ENCODE measurements around the gene TCHP. TPM values are rescaled to one million over a fixed set of nuclear protein-coding genes. Genes with fewer than 3 reads are reported as not detected.

Gene TCHP
- total RNA-seq, 1 experiment from 2014 or later, result 11.8 TPM

DNA sequence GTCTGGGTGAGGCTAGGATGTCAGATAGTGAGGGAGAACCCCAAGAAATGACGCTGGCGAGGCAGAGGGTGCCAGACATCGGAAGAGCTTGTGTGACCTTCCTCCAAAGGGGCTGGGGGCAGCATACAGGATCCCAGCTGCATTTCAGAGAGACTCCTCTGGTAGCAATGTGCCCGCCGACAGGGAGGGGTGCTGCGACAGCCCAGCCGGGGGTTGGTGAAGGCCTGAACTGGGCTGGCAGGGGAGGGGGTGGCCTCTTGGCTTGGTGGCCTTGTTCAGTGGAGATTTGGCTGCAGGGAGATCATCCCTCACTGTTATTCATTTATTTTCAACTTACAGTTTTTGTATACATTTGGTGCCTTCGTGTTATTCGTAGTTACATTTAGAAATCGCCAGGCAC lies 5.2 kb downstream of the TCHP start:
- H3K4me1 ChIP-seq (ENCODE audit: low read length), result peaks cover 13% of the 10 kb centered on the region
- no peaks in the 10 kb centered on the region for H3K9me2 ChIP-seq (replicated peaks; ENCODE audit: insufficient read depth, low read length)
- H3K36me3 ChIP-seq (ENCODE audit: insufficient read depth, low read length), result peaks cover 56% of the 10 kb centered on the region
- peaks cover 29% of the 10 kb centered on the region for H3K79me2 ChIP-seq (ENCODE audit: low read length)
- DNase-seq, result no peak
- no peaks in the 10 kb centered on the region for H4K20me1 ChIP-seq (ENCODE audit: insufficient read depth, low read depth, low read length)
- H3K4me2 ChIP-seq (ENCODE audit: low read depth, low read length, poor library complexity, severe bottlenecking), result no peak overlapping the region
- H3K27ac ChIP-seq (ENCODE audit: low read length), result no peak overlapping the region
- no peaks in the 10 kb centered on the region for H3K27me3 ChIP-seq (ENCODE audit: low read length)
- H3K4me3 ChIP-seq (ENCODE audit: low read length), result no peak overlapping the region
- no peak overlapping the region for H3K9ac ChIP-seq (ENCODE audit: low read length)
- no peak overlapping the region for H2AFZ ChIP-seq (ENCODE audit: low read length)
- no peaks in the 10 kb centered on the region for H3K9me3 ChIP-seq (ENCODE audit: low read length)

- Histone ChIP-seq H3K9ac (ENCODE audit: low read length) (no peak overlapping the region), H3K27me3 (ENCODE audit: low read length) (no peaks in the 10 kb centered on the region), H3K36me3 (ENCODE audit: insufficient read depth, low read length) (peaks cover 53% of the 10 kb centered on the region), H3K27ac (ENCODE audit: low read length) (no peak overlapping the region), H3K4me1 (ENCODE audit: low read length) (no peaks in the 10 kb centered on the region), H3K4me3 (ENCODE audit: low read length) (no peak overlapping the region), H3K79me2 (ENCODE audit: low read length) (no peaks in the 10 kb centered on the region), H4K20me1 (ENCODE audit: insufficient read depth, low read depth, low read length) (0 out of 2 replicates have a peak, but pooled peaks cover 2% of the 10 kb centered on the region), H3K9me3 (ENCODE audit: low read length) (no peaks in the 10 kb centered on the region), H3K4me2 (ENCODE audit: low read depth, low read length, poor library complexity, severe bottlenecking) (no peak overlapping the region), H2AFZ (ENCODE audit: low read length) (no peak overlapping the region), H3K9me2 (replicated peaks; ENCODE audit: insufficient read depth, low read length) (no peaks in the 10 kb centered on the region)
- no peak for DNase-seq
Measured at GRCh38 chr12:109910254-109910968, 10.3 kb downstream of the TCHP start.

GRCh38 chr12:109910969-109911348 lies 10.9 kb downstream of the TCHP start:
- Histone ChIP-seq H2AFZ (ENCODE audit: low read length) (no peak overlapping the region), H4K20me1 (ENCODE audit: insufficient read depth, low read depth, low read length) (0 out of 2 replicates have a peak, but pooled peaks cover 2% of the 10 kb centered on the region), H3K9ac (ENCODE audit: low read length) (no peak overlapping the region), H3K4me2 (ENCODE audit: low read depth, low read length, poor library complexity, severe bottlenecking) (no peak overlapping the region), H3K79me2 (ENCODE audit: low read length) (no peaks in the 10 kb centered on the region), H3K9me3 (ENCODE audit: low read length) (no peaks in the 10 kb centered on the region), H3K36me3 (ENCODE audit: insufficient read depth, low read length) (peaks cover 51% of the 10 kb centered on the region), H3K27ac (ENCODE audit: low read length) (no peak overlapping the region), H3K27me3 (ENCODE audit: low read length) (no peaks in the 10 kb centered on the region), H3K4me1 (ENCODE audit: low read length) (no peaks in the 10 kb centered on the region), H3K9me2 (replicated peaks; ENCODE audit: insufficient read depth, low read length) (no peaks in the 10 kb centered on the region), H3K4me3 (ENCODE audit: low read length) (no peak overlapping the region)
- peak; percentile 65 for DNase-seq

GRCh38 chr12:109912855-109913321 lies 12.8 kb downstream of the TCHP start:
- DNase-seq, result no peak
- H3K9me2 ChIP-seq (replicated peaks; ENCODE audit: insufficient read depth, low read length), result no peaks in the 10 kb centered on the region
- no peak overlapping the region for H3K4me2 ChIP-seq (ENCODE audit: low read depth, low read length, poor library complexity, severe bottlenecking)
- no peaks in the 10 kb centered on the region for H3K27me3 ChIP-seq (ENCODE audit: low read length)
- no peak overlapping the region for H3K9ac ChIP-seq (ENCODE audit: low read length)
- no peaks in the 10 kb centered on the region for H3K9me3 ChIP-seq (ENCODE audit: low read length)
- H3K36me3 ChIP-seq (ENCODE audit: insufficient read depth, low read length), result peaks cover 46% of the 10 kb centered on the region
- no peak overlapping the region for H3K4me3 ChIP-seq (ENCODE audit: low read length)
- no peaks in the 10 kb centered on the region for H3K4me1 ChIP-seq (ENCODE audit: low read length)
- 0 out of 2 replicates have a peak, but pooled peaks cover 2% of the 10 kb centered on the region for H4K20me1 ChIP-seq (ENCODE audit: insufficient read depth, low read depth, low read length)
- no peaks in the 10 kb centered on the region for H3K79me2 ChIP-seq (ENCODE audit: low read length)
- no peak overlapping the region for H2AFZ ChIP-seq (ENCODE audit: low read length)
- H3K27ac ChIP-seq (ENCODE audit: low read length), result no peak overlapping the region

- no peaks in the 10 kb centered on the region for H3K79me2 ChIP-seq (ENCODE audit: low read length)
- no peaks in the 10 kb centered on the region for H3K9me2 ChIP-seq (replicated peaks; ENCODE audit: insufficient read depth, low read length)
- H3K4me2 ChIP-seq (ENCODE audit: low read depth, low read length, poor library complexity, severe bottlenecking), result no peak overlapping the region
- no peaks in the 10 kb centered on the region for H3K4me1 ChIP-seq (ENCODE audit: low read length)
- no peak overlapping the region for H3K4me3 ChIP-seq (ENCODE audit: low read length)
- no peak overlapping the region for H2AFZ ChIP-seq (ENCODE audit: low read length)
- no peak overlapping the region for H3K27ac ChIP-seq (ENCODE audit: low read length)
- H4K20me1 ChIP-seq (ENCODE audit: insufficient read depth, low read depth, low read length), result 0 out of 2 replicates have a peak, but pooled peaks cover 2% of the 10 kb centered on the region
- no peak for DNase-seq
- peaks cover 38% of the 10 kb centered on the region for H3K36me3 ChIP-seq (ENCODE audit: insufficient read depth, low read length)
- H3K9me3 ChIP-seq (ENCODE audit: low read length), result no peaks in the 10 kb centered on the region
- no peak overlapping the region for H3K9ac ChIP-seq (ENCODE audit: low read length)
- no peaks in the 10 kb centered on the region for H3K27me3 ChIP-seq (ENCODE audit: low read length)
Measured at GRCh38 chr12:109914461-109914860, 14.4 kb downstream of the TCHP start.

- Histone ChIP-seq H3K4me1 (ENCODE audit: low read length) (no peaks in the 10 kb centered on the region), H2AFZ (ENCODE audit: low read length) (no peak overlapping the region), H3K36me3 (ENCODE audit: insufficient read depth, low read length) (peaks cover 46% of the 10 kb centered on the region), H3K79me2 (ENCODE audit: low read length) (no peaks in the 10 kb centered on the region), H3K9me3 (ENCODE audit: low read length) (no peaks in the 10 kb centered on the region), H3K9ac (ENCODE audit: low read length) (no peak overlapping the region), H4K20me1 (ENCODE audit: insufficient read depth, low read depth, low read length) (0 out of 2 replicates have a peak, but pooled peaks cover 2% of the 10 kb centered on the region), H3K9me2 (replicated peaks; ENCODE audit: insufficient read depth, low read length) (no peaks in the 10 kb centered on the region), H3K4me2 (ENCODE audit: low read depth, low read length, poor library complexity, severe bottlenecking) (no peak overlapping the region), H3K27me3 (ENCODE audit: low read length) (no peaks in the 10 kb centered on the region), H3K27ac (ENCODE audit: low read length) (no peak overlapping the region), H3K4me3 (ENCODE audit: low read length) (no peak overlapping the region)
- no peak for DNase-seq
Measured at GRCh38 chr12:109915171-109916040, 15.3 kb downstream of the TCHP start.

GRCh38 chr12:109916045-109916444 lies 16.0 kb downstream of the TCHP start:
- Histone ChIP-seq H3K36me3 (ENCODE audit: insufficient read depth, low read length) (peaks cover 43% of the 10 kb centered on the region), H3K27ac (ENCODE audit: low read length) (no peak overlapping the region), H3K4me1 (ENCODE audit: low read length) (no peaks in the 10 kb centered on the region), H3K9me3 (ENCODE audit: low read length) (no peaks in the 10 kb centered on the region), H3K9ac (ENCODE audit: low read length) (no peak overlapping the region), H3K4me3 (ENCODE audit: low read length) (no peak overlapping the region), H3K27me3 (ENCODE audit: low read length) (no peaks in the 10 kb centered on the region), H2AFZ (ENCODE audit: low read length) (no peak overlapping the region), H4K20me1 (ENCODE audit: insufficient read depth, low read depth, low read length) (0 out of 2 replicates have a peak, but pooled peaks cover 2% of the 10 kb centered on the region), H3K4me2 (ENCODE audit: low read depth, low read length, poor library complexity, severe bottlenecking) (no peak overlapping the region), H3K9me2 (replicated peaks; ENCODE audit: insufficient read depth, low read length) (no peaks in the 10 kb centered on the region), H3K79me2 (ENCODE audit: low read length) (no peaks in the 10 kb centered on the region)
- DNase-seq, result no peak

- Histone ChIP-seq H3K79me2 (ENCODE audit: low read length) (peaks cover 7% of the 10 kb centered on the region), H3K9me2 (replicated peaks; ENCODE audit: insufficient read depth, low read length) (no peaks in the 10 kb centered on the region), H3K4me1 (ENCODE audit: low read length) (peaks cover 17% of the 10 kb centered on the region), H3K9ac (ENCODE audit: low read length) (no peak overlapping the region), H4K20me1 (ENCODE audit: insufficient read depth, low read depth, low read length) (no peaks in the 10 kb centered on the region), H3K27me3 (ENCODE audit: low read length) (no peaks in the 10 kb centered on the region), H3K27ac (ENCODE audit: low read length) (no peak overlapping the region), H2AFZ (ENCODE audit: low read length) (no peak overlapping the region), H3K36me3 (ENCODE audit: insufficient read depth, low read length) (peaks cover 36% of the 10 kb centered on the region), H3K4me3 (ENCODE audit: low read length) (no peak overlapping the region), H3K9me3 (ENCODE audit: low read length) (no peaks in the 10 kb centered on the region), H3K4me2 (ENCODE audit: low read depth, low read length, poor library complexity, severe bottlenecking) (no peak overlapping the region)
- DNase-seq, result no peak
Measured at GRCh38 chr12:109919456-109919855, 19.4 kb downstream of the TCHP start.

All from Karpas-422 (cell line).